Hepatocyte (in vitro differentiated cells): ENCODE results near the gene KCNK13. TPM values are rescaled to one million over a fixed set of nuclear protein-coding genes. Genes with fewer than 3 reads are reported as not detected.

ENCODE experiments used
- DNase-seq: peaks from one replicate; pipeline ENCODE4 v3.0.0-alpha.2; 2016; ENCODE audit warnings: low spot score
- H2AFZ ChIP-seq: fragments of 200-600 bp; sonication (generic); 2 replicates; pipeline ENCODE4 v1.6.0; 2016; ENCODE audit warnings: antibody characterized with exemption, mild to moderate bottlenecking
- H3K27ac ChIP-seq: fragments of 200-600 bp; sonication (generic); 2 replicates; pipeline ENCODE4 v1.5.1; 2016; ENCODE audit warnings: mild to moderate bottlenecking
- H3K27me3 ChIP-seq: fragments of 200-600 bp; sonication (generic); 2 replicates; pipeline ENCODE4 v1.6.1; 2016
- H3K36me3 ChIP-seq: fragments of 200-600 bp; sonication (generic); replicated peaks from 2 replicates; pipeline ENCODE4 v1.5.1; 2016; ENCODE audit warnings: low read depth; ENCODE audit not compliant: insufficient read depth
- H3K4me1 ChIP-seq: fragments of 200-600 bp; sonication (generic); 2 replicates; pipeline ENCODE4 v1.5.1; 2016; ENCODE audit warnings: mild to moderate bottlenecking, moderate library complexity; ENCODE audit not compliant: insufficient read depth
- H3K4me2 ChIP-seq: fragments of 200-600 bp; sonication (generic); 2 replicates; pipeline ENCODE4 v1.6.0; 2016
- H3K4me3 ChIP-seq: fragments of 200-600 bp; sonication (generic); 2 replicates; pipeline ENCODE4 v1.5.1; 2016; ENCODE audit warnings: mild to moderate bottlenecking
- H3K79me2 ChIP-seq: fragments of 200-600 bp; sonication (generic); 2 replicates; pipeline ENCODE4 v1.6.0; 2017; ENCODE audit warnings: mild to moderate bottlenecking
- H3K9me2 ChIP-seq: fragments of 200-600 bp; sonication (generic); replicated peaks from 2 replicates; pipeline ENCODE4 v1.6.0; 2017; ENCODE audit warnings: mild to moderate bottlenecking; ENCODE audit not compliant: insufficient read depth
- H3K9me3 ChIP-seq: fragments of 200-600 bp; sonication (generic); 2 replicates; pipeline ENCODE4 v1.5.1; 2016; ENCODE audit warnings: low read depth, mild to moderate bottlenecking
- H4K20me1 ChIP-seq: fragments of 200-600 bp; sonication (generic); 2 replicates; pipeline ENCODE4 v1.6.0; 2016; ENCODE audit warnings: mild to moderate bottlenecking; ENCODE audit not compliant: insufficient read depth, poor library complexity, severe bottlenecking
- EZH2 ChIP-seq: fragments of 200-600 bp; sonication (generic); IDR thresholded peaks from 2 replicates; pipeline ENCODE4 v1.6.1; 2016; ENCODE audit warnings: antibody characterized with exemption, mild to moderate bottlenecking, borderline replicate concordance
- EZH2phosphoT487 ChIP-seq: fragments of 200-600 bp; sonication (generic); IDR thresholded peaks from one replicate; pipeline ENCODE4 v1.6.1; 2018; ENCODE audit warnings: antibody characterized with exemption, mild to moderate bottlenecking, low read depth, moderate library complexity; ENCODE audit not compliant: unreplicated experiment, severe bottlenecking
- WGBS: methylation state at CpG from one replicate; pipeline ENCODE4 v1.1.6; 2016; ENCODE audit warnings: low lambda C conversion rate; ENCODE audit errors: missing lambda C conversion rate; 5-methylcytosine and 5-hydroxymethylcytosine counted together
- polyA plus RNA-seq: library from polyadenylated mRNA; unstranded; fragments of >200 nt; fragmentation: Nextera tagmentation; extraction: Ambion mirVana; gene quantifications from 2 replicates; pipeline ENCODE4 v1.2.1, GENCODE V29; 2016
- total RNA-seq: library from RNA; depleted of rRNA; stranded (reverse); fragments of >200 nt; gene quantifications from 2 replicates; pipeline ENCODE4 v1.2.3, GENCODE V29; 2014
- TF ChIP-seq, protein P1 (sequence below): fragments of 200-600 bp; sonication (generic); IDR thresholded peaks from 2 replicates; pipeline ENCODE4 v1.5.1; 2016; ENCODE audit warnings: antibody characterized with exemption, mild to moderate bottlenecking; ENCODE audit not compliant: poor library complexity

KCNK13 gene
- total and polyA plus RNA-seq, 2 experiments from 2014 or later = 0.15 to 0.47 TPM

DNA sequence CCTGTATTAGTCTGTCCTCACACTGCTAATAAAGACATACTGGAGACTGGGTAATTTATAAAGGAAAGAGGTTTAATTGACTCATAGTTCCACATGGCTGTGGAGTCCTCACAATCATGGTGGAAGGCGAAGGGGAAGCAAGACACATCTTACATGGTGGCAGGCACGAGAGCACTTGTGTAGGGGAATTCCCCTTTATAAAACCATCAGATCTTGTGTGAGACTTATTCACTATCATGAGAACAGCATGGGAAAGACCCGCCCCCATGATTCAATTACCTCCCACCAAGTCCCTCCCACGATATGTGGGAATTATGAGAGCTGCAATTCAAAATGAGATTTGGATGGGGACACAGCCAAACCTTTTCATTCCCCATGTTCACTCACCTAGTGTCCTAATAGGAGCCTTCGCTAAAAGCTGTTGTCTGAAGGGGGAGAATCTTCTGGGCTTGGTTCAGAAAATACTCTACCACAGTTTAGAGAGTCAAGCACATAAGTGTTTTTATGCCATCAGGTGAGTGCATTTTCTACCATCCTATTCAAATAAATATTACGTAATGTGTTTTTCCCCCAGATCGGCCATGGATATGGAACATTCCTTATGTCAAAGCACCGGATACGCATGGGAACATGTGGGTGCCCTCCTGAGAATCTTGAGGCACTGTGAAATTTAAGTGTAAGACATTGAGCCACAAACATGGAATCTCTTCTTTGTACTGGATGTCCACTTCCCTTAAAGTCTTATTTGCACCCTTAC is 19.1 kb upstream of the KCNK13 start:
- no peaks in the 10 kb centered on the region for H3K4me1 ChIP-seq
- H3K79me2 ChIP-seq = no peaks in the 10 kb centered on the region
- H3K4me2 ChIP-seq = no peak overlapping the region
- H3K36me3 ChIP-seq = no peaks in the 10 kb centered on the region
- WGBS = 99% methylated on average over 9 of the region's 9 CpGs
- no peak overlapping the region for H3K27ac ChIP-seq
- no peaks in the 10 kb centered on the region for H3K9me3 ChIP-seq
- H2AFZ ChIP-seq = no peak overlapping the region
- no peaks in the 10 kb centered on the region for H3K27me3 ChIP-seq
- no peaks in the 10 kb centered on the region for H3K9me2 ChIP-seq
- H4K20me1 ChIP-seq = no peaks in the 10 kb centered on the region
- H3K4me3 ChIP-seq = no peak overlapping the region
- TF ChIP-seq EZH2 (no peak), EZH2phosphoT487 (no peak)
- TF ChIP-seq, protein P1, sequence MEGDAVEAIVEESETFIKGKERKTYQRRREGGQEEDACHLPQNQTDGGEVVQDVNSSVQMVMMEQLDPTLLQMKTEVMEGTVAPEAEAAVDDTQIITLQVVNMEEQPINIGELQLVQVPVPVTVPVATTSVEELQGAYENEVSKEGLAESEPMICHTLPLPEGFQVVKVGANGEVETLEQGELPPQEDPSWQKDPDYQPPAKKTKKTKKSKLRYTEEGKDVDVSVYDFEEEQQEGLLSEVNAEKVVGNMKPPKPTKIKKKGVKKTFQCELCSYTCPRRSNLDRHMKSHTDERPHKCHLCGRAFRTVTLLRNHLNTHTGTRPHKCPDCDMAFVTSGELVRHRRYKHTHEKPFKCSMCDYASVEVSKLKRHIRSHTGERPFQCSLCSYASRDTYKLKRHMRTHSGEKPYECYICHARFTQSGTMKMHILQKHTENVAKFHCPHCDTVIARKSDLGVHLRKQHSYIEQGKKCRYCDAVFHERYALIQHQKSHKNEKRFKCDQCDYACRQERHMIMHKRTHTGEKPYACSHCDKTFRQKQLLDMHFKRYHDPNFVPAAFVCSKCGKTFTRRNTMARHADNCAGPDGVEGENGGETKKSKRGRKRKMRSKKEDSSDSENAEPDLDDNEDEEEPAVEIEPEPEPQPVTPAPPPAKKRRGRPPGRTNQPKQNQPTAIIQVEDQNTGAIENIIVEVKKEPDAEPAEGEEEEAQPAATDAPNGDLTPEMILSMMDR = no peak
- DNase-seq = no peak

DNA sequence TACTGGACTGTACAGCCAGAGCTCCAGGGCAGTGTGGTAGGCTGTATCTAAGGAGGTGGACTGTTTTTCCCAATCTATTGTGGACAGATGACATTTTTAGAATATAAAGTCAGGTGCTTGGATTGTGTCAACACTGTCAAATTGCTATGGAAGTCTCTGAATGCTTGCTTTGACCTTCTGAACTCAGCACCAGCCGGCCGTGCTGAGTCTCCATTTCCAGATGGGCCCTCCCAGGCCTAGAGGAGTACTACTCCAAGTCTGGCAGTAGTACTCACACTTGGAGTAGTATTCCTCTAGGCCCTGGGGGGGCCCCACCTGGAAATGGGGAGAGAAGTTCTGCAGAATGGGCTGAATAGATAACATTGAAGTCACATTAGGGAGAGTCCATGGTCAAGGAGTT is 16.2 kb upstream of the KCNK13 start:
- WGBS = 59% methylated on average over 2 of the region's 2 CpGs

DNA sequence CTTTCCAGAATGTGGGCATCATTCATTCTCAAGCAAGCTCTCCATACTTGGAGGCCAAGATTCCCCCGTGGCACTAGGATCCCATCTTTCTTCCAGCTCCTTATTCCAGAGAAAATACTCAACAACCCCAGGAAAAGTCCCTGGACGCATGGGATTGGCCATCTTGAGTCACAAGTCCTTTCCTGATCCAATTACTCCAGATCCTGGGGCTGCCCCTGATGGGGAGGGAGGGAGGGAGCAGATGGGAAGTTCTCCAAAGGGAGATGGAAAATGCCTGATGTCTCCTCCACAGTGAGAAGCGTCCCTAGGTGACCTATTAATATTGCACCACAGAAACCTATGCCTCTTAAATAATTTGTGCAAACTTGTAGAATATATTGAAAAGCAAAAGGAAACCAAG is 12.4 kb upstream of the KCNK13 start:
- H3K4me3 ChIP-seq = no peak overlapping the region
- no peaks in the 10 kb centered on the region for H3K36me3 ChIP-seq
- DNase-seq = no peak
- H3K79me2 ChIP-seq = no peaks in the 10 kb centered on the region
- H3K9me2 ChIP-seq = no peaks in the 10 kb centered on the region
- H2AFZ ChIP-seq = no peak overlapping the region
- H3K27ac ChIP-seq = no peak overlapping the region
- TF ChIP-seq, protein P1 = no peak
- TF ChIP-seq EZH2 = no peak
- no peak for TF ChIP-seq EZH2phosphoT487
- H3K4me1 ChIP-seq = no peaks in the 10 kb centered on the region
- no peak overlapping the region for H3K4me2 ChIP-seq
- H4K20me1 ChIP-seq = no peaks in the 10 kb centered on the region
- WGBS = 87% methylated on average over 3 of the region's 3 CpGs
- H3K27me3 ChIP-seq = peaks cover 30% of the 10 kb centered on the region
- H3K9me3 ChIP-seq = no peaks in the 10 kb centered on the region

More for the DNA sequence above, 16.2 kb upstream of the KCNK13 start:
- no peak overlapping the region for H3K27ac ChIP-seq
- no peaks in the 10 kb centered on the region for H3K9me3 ChIP-seq
- no peaks in the 10 kb centered on the region for H4K20me1 ChIP-seq
- H3K4me1 ChIP-seq = no peaks in the 10 kb centered on the region
- TF ChIP-seq EZH2 (no peak), EZH2phosphoT487 (no peak)
- TF ChIP-seq, protein P1 = no peak
- no peaks in the 10 kb centered on the region for H3K9me2 ChIP-seq
- no peak overlapping the region for H3K4me2 ChIP-seq
- no peaks in the 10 kb centered on the region for H3K79me2 ChIP-seq
- no peak overlapping the region for H3K4me3 ChIP-seq
- no peaks in the 10 kb centered on the region for H3K27me3 ChIP-seq
- no peak overlapping the region for H2AFZ ChIP-seq
- DNase-seq = no peak
- H3K36me3 ChIP-seq = no peaks in the 10 kb centered on the region
